ENCODE results near the gene KIF17. TPM values are rescaled to one million over a fixed set of nuclear protein-coding genes. Genes with fewer than 3 reads are reported as not detected.
A peak's percentile ranks its signal among the peaks of the same experiment; 100 is the strongest.
"Not testable (repeated sequence)": the region's sequence is repeated elsewhere in the genome, so short reads cannot be mapped to it uniquely, and the experiment has no call there.

The KIF17 gene
- total RNA-seq, 1 experiment from 2014 or later: 5.1 TPM

DNA sequence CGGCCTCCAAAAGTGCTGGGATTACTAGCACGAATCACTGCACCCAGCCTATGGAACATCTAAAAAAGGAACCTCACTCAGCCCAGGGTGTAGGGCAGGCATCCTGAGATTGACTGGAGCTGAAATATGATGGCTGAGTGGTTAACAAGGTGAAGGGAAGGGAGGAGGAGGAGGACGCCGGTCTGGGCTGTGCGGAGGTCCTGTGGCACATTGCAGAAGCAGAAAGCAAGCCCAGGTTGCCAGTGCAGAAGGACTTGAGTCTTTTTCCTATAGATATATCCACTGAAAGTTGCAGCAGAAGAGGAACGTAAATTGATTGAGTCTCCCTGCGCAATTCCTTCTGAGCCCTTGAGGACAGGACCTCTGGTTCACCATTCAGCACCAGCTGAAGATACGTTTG, 1.5 kb upstream of the KIF17 start:
- Histone ChIP-seq H3K4me1 (ENCODE audit: insufficient read depth, low read length) (no peaks in the 10 kb centered on the region), H3K56ac (ENCODE audit: insufficient read length, low read depth, low read length) (no peak overlapping the region), H3K79me1 (ENCODE audit: insufficient read depth, low read depth, low read length, poor library complexity, severe bottlenecking) (no peaks in the 10 kb centered on the region), H4K8ac (replicated peaks; ENCODE audit: insufficient read length, low read depth, low read length) (no peak overlapping the region), H2AK5ac (ENCODE audit: insufficient read length, low read length) (no peak overlapping the region), H2BK120ac (ENCODE audit: low read depth, low read length, poor library complexity, severe bottlenecking) (no peak overlapping the region), H3K79me2 (ENCODE audit: insufficient read depth, low read length) (no peaks in the 10 kb centered on the region), H3T11ph (ENCODE audit: low read length) (no peak overlapping the region), H4K20me1 (ENCODE audit: control insufficient read depth, insufficient read depth, insufficient read length) (peaks cover 5% of the 10 kb centered on the region), H4K91ac (ENCODE audit: insufficient read length, low read depth, low read length) (no peak overlapping the region), H3K4me2 (ENCODE audit: insufficient read depth, insufficient read length, low read length) (no peak overlapping the region), H3K4ac (ENCODE audit: low read depth, low read length) (no peak overlapping the region), H2BK15ac (ENCODE audit: low read depth, low read length) (no peak overlapping the region), H3K9ac (ENCODE audit: extremely low read depth, insufficient read length, low read length) (no peak overlapping the region), H3K9me3 (ENCODE audit: control insufficient read depth, low read depth, low read length) (no peaks in the 10 kb centered on the region), H2BK12ac (ENCODE audit: insufficient read length, low read depth, low read length) (no peak overlapping the region), H3K23me2 (ENCODE audit: insufficient read length, low read depth, low read length, poor library complexity, severe bottlenecking) (peaks cover 7% of the 10 kb centered on the region), H2BK20ac (ENCODE audit: low read depth, low read length, poor library complexity, severe bottlenecking) (no peak overlapping the region), H4K5ac (ENCODE audit: insufficient read length, low read depth, low read length) (no peak overlapping the region), H2AFZ (ENCODE audit: low read length) (no peak overlapping the region), H2BK5ac (ENCODE audit: insufficient read length, low read length) (no peak overlapping the region), H3K27ac (ENCODE audit: insufficient read length, low read depth, low read length) (no peak overlapping the region), H3K14ac (ENCODE audit: insufficient read depth, low read length) (no peak overlapping the region), H3K18ac (ENCODE audit: insufficient read length, low read depth, low read length) (no peak overlapping the region), H3K27me3 (ENCODE audit: insufficient read depth, low read length) (no peaks in the 10 kb centered on the region; the same call in 1 of the 2 replicates), H3K23ac (ENCODE audit: insufficient read length, low read depth, low read length) (no peak overlapping the region)
- no CpG with 5 or more reads among the region's 8 CpGs for WGBS (ENCODE audit: extremely low coverage, insufficient read length, low lambda C conversion rate)
- no peak for DNase-seq
- H3K4me1 Mint-ChIP-seq: peaks cover 10 to 21% of the 10 kb centered on the region in 2 experiments
- H3K4me3 Mint-ChIP-seq: no peak overlapping the region
- no peaks in the 10 kb centered on the region for H3K9me3 Mint-ChIP-seq
- H3K36me3 Mint-ChIP-seq (ENCODE audit: insufficient read depth in 1 of 3, low read depth in 3 of 3): peaks cover 0 to 8% (median 0%) of the 10 kb centered on the region in 3 experiments; a peak in 1 of 7 replicates
- H3K27ac Mint-ChIP-seq: no peak overlapping the region
- peaks cover 49% of the 10 kb centered on the region for H3K27me3 Mint-ChIP-seq (ENCODE audit: low read depth)
- TF ChIP-seq, protein P1, sequence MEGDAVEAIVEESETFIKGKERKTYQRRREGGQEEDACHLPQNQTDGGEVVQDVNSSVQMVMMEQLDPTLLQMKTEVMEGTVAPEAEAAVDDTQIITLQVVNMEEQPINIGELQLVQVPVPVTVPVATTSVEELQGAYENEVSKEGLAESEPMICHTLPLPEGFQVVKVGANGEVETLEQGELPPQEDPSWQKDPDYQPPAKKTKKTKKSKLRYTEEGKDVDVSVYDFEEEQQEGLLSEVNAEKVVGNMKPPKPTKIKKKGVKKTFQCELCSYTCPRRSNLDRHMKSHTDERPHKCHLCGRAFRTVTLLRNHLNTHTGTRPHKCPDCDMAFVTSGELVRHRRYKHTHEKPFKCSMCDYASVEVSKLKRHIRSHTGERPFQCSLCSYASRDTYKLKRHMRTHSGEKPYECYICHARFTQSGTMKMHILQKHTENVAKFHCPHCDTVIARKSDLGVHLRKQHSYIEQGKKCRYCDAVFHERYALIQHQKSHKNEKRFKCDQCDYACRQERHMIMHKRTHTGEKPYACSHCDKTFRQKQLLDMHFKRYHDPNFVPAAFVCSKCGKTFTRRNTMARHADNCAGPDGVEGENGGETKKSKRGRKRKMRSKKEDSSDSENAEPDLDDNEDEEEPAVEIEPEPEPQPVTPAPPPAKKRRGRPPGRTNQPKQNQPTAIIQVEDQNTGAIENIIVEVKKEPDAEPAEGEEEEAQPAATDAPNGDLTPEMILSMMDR (conservative IDR thresholded peaks at IDR 0.05): no peak

DNA sequence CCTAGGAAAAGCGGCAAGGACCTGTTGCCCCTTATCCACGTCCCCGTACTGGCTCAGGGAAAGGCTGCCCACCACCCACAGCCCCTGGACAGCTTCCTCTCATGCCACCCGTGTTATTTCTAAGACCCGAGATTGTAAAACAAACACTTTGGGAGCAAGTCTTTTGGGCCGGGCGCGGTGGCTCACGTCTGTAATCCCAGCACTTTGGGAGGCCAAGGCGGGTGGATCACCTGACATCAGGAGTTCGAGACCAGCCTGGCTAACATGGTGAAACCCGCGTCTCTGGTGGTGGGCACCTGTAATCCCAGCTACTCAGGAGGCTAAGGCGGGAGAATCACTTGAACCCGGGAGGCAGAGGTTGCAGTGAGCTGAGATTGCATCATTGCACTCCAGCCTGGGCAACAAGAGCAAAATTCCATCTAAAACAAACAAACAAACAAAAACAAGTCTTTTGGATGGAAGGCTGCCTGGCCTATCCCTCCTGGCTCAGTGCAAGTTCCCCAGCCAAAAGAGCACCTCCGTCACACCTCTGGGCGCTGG, 606 bp upstream of the KIF17 start:
- not testable (repeated sequence) for H3K27ac ChIP-seq (ENCODE audit: insufficient read length, low read depth, low read length); H3K18ac ChIP-seq (ENCODE audit: insufficient read length, low read depth, low read length); H4K91ac ChIP-seq (ENCODE audit: insufficient read length, low read depth, low read length); H3K9me3 Mint-ChIP-seq; H2AFZ ChIP-seq (ENCODE audit: low read length); H4K8ac ChIP-seq (replicated peaks; ENCODE audit: insufficient read length, low read depth, low read length); H3K4me1 ChIP-seq (ENCODE audit: insufficient read depth, low read length); H3K23ac ChIP-seq (ENCODE audit: insufficient read length, low read depth, low read length); H3T11ph ChIP-seq (ENCODE audit: low read length); H2BK5ac ChIP-seq (ENCODE audit: insufficient read length, low read length); H3K27ac Mint-ChIP-seq; H2AK5ac ChIP-seq (ENCODE audit: insufficient read length, low read length); H2BK20ac ChIP-seq (ENCODE audit: low read depth, low read length, poor library complexity, severe bottlenecking); H3K4ac ChIP-seq (ENCODE audit: low read depth, low read length); H2BK120ac ChIP-seq (ENCODE audit: low read depth, low read length, poor library complexity, severe bottlenecking); H4K20me1 ChIP-seq (ENCODE audit: control insufficient read depth, insufficient read depth, insufficient read length); H3K79me1 ChIP-seq (ENCODE audit: insufficient read depth, low read depth, low read length, poor library complexity, severe bottlenecking); H3K56ac ChIP-seq (ENCODE audit: insufficient read length, low read depth, low read length); H3K9ac ChIP-seq (ENCODE audit: extremely low read depth, insufficient read length, low read length); H3K9me3 ChIP-seq (ENCODE audit: control insufficient read depth, low read depth, low read length); H3K36me3 Mint-ChIP-seq (ENCODE audit: insufficient read depth in 1 of 3, low read depth in 3 of 3); H3K27me3 ChIP-seq (ENCODE audit: insufficient read depth, low read length); H2BK15ac ChIP-seq (ENCODE audit: low read depth, low read length); DNase-seq; H3K79me2 ChIP-seq (ENCODE audit: insufficient read depth, low read length); H4K5ac ChIP-seq (ENCODE audit: insufficient read length, low read depth, low read length); H2BK12ac ChIP-seq (ENCODE audit: insufficient read length, low read depth, low read length); H3K23me2 ChIP-seq (ENCODE audit: insufficient read length, low read depth, low read length, poor library complexity, severe bottlenecking)
- Mint-ChIP-seq H3K4me1 (peaks cover 10 to 21% of the 10 kb centered on the region in 2 experiments), H3K4me3 (peak overlapping the region; percentile 67 to 81), H3K27me3 (ENCODE audit: low read depth) (peaks cover 49% of the 10 kb centered on the region)
- peak overlapping the region; percentile 47 for H3K4me2 ChIP-seq (ENCODE audit: insufficient read depth, insufficient read length, low read length)
- WGBS (ENCODE audit: extremely low coverage, insufficient read length, low lambda C conversion rate): no CpG with 5 or more reads among the region's 17 CpGs
- peak overlapping the region; percentile 40; the same call in 1 of the 2 replicates for H3K14ac ChIP-seq (ENCODE audit: insufficient read depth, low read length)

Data from H9 (cell line).